HepG2 (cell line): ENCODE data around the gene LTC4S. TPM values are rescaled to one million over a fixed set of nuclear protein-coding genes. Genes with fewer than 3 reads are reported as not detected.

Experiments
- FIP1L1 ChIP-seq: fragments of 200-400 bp; formaldehyde crosslinking; IDR thresholded peaks from 2 replicates; pipeline ENCODE4 v1.6.1; 2018; ENCODE audit warnings: low read depth, mild to moderate bottlenecking, low read length, moderate library complexity, borderline replicate concordance; ENCODE audit not compliant: insufficient read depth
- RARA ChIP-seq: IDR thresholded peaks from 2 replicates; pipeline ENCODE4 v1.6.1; 2016; ENCODE audit warnings: missing genetic modification reagents, missing compliant biosample characterization
- RFX5 ChIP-seq: IDR thresholded peaks from 2 replicates; pipeline ENCODE4 v1.6.1; 2011; ENCODE audit warnings: low read depth, low read length, improper control_type of control experiment
- ZNF530 ChIP-seq: sonication (generic); formaldehyde crosslinking; IDR thresholded peaks from 2 replicates; pipeline ENCODE4 v1.5.0; 2020; ENCODE audit warnings: low read depth, mild to moderate bottlenecking, missing genetic modification reagents
- ZNF619 ChIP-seq: sonication (generic); formaldehyde crosslinking; IDR thresholded peaks from 2 replicates; pipeline ENCODE4 v1.4.0; 2020; ENCODE audit warnings: mild to moderate bottlenecking, missing genetic modification reagents
- polyA plus RNA-seq, 8 experiments: library from polyadenylated mRNA; depleted of rRNA in 3 of 8; stranded (reverse) in 7 of 8; unstranded in 1 of 8; fragments of >200 nt; fragmentation: Illumina TruSeq in 4 of 8; extraction: Trizol in 4 of 8; gene quantifications; 2 replicates each; pipeline versions ENCODE4 v1.2.1 to v1.2.3, GENCODE V29; 2011 to 2016; ENCODE audit warnings: low read depth in 4 of 8, missing spikeins in 1 of 8, mixed read lengths in 1 of 8; ENCODE audit not compliant: insufficient read depth in 1 of 8
- total RNA-seq, 5 experiments: library from RNA; depleted of rRNA; stranded (reverse); fragments of >200 nt; fragmentation: Illumina TruSeq; extraction: Trizol; gene quantifications; 2 replicates each; pipeline ENCODE4 v1.2.3, GENCODE V29; 2016; ENCODE audit warnings: low read depth in 1 of 5
- TF ChIP-seq, protein P1 (sequence below), 2 experiments: fragments of 450-650 bp in 1 of 2; sonication (generic) in 1 of 2; formaldehyde crosslinking in 1 of 2; IDR thresholded peaks; 2 replicates each; pipeline versions ENCODE4 v1.6.1 to v1.8.0; 2016 to 2022; ENCODE audit warnings: antibody characterized with exemption in 1 of 2, mild to moderate bottlenecking in 1 of 2, missing genetic modification reagents in 1 of 2
- TF ChIP-seq, protein P2 (sequence below): IDR thresholded peaks from 2 replicates; pipeline ENCODE4 v1.6.1; 2016
- TF ChIP-seq, protein P3 (sequence below): sonication (generic); formaldehyde crosslinking; IDR thresholded peaks from 2 replicates; pipeline ENCODE4 v1.5.0; 2020; ENCODE audit warnings: mild to moderate bottlenecking, missing genetic modification reagents, borderline replicate concordance
- TF ChIP-seq, protein P4 (sequence below): sonication (generic); formaldehyde crosslinking; IDR thresholded peaks from 2 replicates; pipeline ENCODE4 v1.4.0; 2020; ENCODE audit warnings: missing genetic modification reagents; ENCODE audit errors: not compliant biosample characterization

LTC4S gene
- total and polyA plus RNA-seq, 2 of the 13 experiments (the other 11 are each of a cell fraction or from before 2014, with no cell fraction given) = 0.35 TPM; not detected in 1

DNA sequence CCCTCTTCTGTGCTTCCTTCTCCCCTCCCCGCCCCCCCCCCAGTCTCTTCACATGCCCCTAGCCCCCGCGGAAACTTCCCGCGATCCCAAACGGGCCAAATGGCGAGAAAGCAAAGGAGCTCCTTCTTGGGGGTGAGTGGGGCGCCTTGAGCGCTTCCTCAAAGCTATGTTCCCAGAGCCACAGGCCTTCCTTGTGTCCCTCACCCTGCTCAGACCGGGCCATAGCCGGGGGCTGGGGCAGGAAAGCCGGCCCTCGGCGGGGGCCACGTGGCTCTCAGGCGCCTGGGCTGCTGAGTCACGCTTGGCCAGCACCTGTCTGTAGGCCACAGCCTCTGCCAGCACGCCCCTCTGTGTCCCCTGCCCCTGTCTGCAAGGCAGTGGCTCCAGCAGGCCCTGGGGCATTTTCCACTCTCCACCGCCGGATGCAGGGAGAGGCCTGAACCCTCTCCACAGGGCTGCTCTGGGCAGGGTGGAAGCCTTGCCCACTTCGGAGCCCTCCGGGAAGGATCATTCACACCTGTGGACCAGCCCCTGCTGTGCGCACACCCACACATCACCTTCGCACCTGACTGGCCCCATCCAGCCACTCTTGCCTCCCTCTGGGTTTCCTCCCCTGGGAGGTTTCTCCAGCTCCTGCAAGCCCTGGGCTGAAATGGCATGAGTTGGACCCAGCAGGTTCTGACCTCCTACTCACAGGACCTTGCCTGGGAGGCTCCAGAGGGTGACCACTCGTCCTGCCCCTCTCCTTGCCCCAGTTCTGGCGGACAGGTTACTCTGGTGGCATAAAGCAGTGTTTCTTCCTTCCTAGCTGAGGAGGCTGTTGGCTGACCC is 25.7 kb downstream of the LTC4S start (continued):
- TF ChIP-seq, protein P1, sequence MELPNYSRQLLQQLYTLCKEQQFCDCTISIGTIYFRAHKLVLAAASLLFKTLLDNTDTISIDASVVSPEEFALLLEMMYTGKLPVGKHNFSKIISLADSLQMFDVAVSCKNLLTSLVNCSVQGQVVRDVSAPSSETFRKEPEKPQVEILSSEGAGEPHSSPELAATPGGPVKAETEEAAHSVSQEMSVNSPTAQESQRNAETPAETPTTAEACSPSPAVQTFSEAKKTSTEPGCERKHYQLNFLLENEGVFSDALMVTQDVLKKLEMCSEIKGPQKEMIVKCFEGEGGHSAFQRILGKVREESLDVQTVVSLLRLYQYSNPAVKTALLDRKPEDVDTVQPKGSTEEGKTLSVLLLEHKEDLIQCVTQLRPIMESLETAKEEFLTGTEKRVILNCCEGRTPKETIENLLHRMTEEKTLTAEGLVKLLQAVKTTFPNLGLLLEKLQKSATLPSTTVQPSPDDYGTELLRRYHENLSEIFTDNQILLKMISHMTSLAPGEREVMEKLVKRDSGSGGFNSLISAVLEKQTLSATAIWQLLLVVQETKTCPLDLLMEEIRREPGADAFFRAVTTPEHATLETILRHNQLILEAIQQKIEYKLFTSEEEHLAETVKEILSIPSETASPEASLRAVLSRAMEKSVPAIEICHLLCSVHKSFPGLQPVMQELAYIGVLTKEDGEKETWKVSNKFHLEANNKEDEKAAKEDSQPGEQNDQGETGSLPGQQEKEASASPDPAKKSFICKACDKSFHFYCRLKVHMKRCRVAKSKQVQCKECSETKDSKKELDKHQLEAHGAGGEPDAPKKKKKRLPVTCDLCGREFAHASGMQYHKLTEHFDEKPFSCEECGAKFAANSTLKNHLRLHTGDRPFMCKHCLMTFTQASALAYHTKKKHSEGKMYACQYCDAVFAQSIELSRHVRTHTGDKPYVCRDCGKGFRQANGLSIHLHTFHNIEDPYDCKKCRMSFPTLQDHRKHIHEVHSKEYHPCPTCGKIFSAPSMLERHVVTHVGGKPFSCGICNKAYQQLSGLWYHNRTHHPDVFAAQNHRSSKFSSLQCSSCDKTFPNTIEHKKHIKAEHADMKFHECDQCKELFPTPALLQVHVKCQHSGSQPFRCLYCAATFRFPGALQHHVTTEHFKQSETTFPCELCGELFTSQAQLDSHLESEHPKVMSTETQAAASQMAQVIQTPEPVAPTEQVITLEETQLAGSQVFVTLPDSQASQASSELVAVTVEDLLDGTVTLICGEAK (IDR thresholded peaks at IDR 0.05) = no peak
- TF ChIP-seq, protein P1 (CRISPR knock-in tag; IDR thresholded peaks at IDR 0.05) = peak; percentile 78
- TF ChIP-seq, protein P2, sequence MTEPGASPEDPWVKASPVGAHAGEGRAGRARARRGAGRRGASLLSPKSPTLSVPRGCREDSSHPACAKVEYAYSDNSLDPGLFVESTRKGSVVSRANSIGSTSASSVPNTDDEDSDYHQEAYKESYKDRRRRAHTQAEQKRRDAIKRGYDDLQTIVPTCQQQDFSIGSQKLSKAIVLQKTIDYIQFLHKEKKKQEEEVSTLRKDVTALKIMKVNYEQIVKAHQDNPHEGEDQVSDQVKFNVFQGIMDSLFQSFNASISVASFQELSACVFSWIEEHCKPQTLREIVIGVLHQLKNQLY (CRISPR knock-in tag) = peak; percentile 69; the same call in 1 of the 2 replicates
- TF ChIP-seq ZNF619 (CRISPR knock-in tag) (0 out of 2 replicates have a peak, but pooled peaks have one; percentile 34), RARA (peak; percentile 64), ZNF530 (CRISPR knock-in tag) (no peak), FIP1L1 (0 out of 2 replicates have a peak, but pooled peaks have one; percentile 79), RFX5 (0 out of 2 replicates have a peak, but pooled peaks have one; percentile 1)
- TF ChIP-seq, protein P3, sequence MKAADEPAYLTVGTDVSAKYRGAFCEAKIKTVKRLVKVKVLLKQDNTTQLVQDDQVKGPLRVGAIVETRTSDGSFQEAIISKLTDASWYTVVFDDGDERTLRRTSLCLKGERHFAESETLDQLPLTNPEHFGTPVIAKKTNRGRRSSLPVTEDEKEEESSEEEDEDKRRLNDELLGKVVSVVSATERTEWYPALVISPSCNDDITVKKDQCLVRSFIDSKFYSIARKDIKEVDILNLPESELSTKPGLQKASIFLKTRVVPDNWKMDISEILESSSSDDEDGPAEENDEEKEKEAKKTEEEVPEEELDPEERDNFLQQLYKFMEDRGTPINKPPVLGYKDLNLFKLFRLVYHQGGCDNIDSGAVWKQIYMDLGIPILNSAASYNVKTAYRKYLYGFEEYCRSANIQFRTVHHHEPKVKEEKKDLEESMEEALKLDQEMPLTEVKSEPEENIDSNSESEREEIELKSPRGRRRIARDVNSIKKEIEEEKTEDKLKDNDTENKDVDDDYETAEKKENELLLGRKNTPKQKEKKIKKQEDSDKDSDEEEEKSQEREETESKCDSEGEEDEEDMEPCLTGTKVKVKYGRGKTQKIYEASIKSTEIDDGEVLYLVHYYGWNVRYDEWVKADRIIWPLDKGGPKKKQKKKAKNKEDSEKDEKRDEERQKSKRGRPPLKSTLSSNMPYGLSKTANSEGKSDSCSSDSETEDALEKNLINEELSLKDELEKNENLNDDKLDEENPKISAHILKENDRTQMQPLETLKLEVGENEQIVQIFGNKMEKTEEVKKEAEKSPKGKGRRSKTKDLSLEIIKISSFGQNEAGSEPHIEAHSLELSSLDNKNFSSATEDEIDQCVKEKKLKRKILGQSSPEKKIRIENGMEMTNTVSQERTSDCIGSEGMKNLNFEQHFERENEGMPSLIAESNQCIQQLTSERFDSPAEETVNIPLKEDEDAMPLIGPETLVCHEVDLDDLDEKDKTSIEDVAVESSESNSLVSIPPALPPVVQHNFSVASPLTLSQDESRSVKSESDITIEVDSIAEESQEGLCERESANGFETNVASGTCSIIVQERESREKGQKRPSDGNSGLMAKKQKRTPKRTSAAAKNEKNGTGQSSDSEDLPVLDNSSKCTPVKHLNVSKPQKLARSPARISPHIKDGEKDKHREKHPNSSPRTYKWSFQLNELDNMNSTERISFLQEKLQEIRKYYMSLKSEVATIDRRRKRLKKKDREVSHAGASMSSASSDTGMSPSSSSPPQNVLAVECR = peak; percentile 83; the same call in 1 of the 2 replicates
- TF ChIP-seq, protein P4, sequence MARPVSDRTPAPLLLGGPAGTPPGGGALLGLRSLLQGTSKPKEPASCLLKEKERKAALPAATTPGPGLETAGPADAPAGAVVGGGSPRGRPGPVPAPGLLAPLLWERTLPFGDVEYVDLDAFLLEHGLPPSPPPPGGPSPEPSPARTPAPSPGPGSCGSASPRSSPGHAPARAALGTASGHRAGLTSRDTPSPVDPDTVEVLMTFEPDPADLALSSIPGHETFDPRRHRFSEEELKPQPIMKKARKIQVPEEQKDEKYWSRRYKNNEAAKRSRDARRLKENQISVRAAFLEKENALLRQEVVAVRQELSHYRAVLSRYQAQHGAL (CRISPR knock-in tag) = no peak
